Kasumi-1 (cell line): Measurements from ENCODE around the gene UBE2C.
"Not testable (repeated sequence)": the region's sequence is repeated elsewhere in the genome, so short reads cannot be mapped to it uniquely, and the experiment has no call there.

Source experiments
- DNase-seq, 2 experiments: peaks; one replicate each; lab custom pipeline; 2025; lab: John Stamatoyannopoulos, UW

The UBE2C gene

GRCh38 chr20:45797955-45798354 lies 14.5 kb upstream of the UBE2C start:
- not testable (repeated sequence) for DNase-seq

DNA sequence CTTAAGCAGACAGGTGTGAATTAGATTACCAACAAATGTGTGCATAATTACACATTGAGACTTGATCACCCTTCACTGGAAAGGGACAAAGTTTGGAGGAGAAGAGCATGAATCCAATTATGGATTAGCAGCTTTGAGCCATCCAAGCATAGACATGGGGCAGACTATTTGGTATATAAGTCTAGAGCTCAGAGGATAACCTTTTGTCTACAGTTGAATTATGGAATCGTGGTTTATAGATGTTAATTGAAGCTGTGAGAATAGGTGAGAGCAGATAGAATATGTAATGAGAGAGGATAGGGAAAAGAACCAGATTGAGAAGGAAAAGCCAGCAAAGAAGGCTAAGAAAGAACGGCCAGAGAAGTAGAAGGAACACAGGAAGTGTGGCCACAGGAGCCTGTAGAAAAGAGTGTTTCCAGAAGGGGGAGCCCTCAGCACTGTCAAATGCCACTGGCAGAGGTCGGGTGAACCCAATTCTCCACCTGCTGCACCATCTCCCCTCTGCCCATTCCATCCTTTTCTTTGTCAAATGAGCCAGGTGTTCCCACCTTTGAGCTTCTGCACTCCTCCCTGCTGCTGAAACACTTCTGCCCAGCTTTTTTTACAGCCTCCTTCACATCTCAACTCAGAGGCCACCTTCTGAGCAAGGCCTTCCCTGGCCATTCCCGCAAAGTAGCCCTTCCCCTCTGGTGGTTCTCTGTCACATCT lies 13.4 kb upstream of the UBE2C start:
- peak; percentile 68 to 84 for DNase-seq

GRCh38 chr20:45801851-45802250 lies 10.6 kb upstream of the UBE2C start:
- no peak for DNase-seq

GRCh38 chr20:45810191-45810970 lies 2.1 kb upstream of the UBE2C start:
- peak; percentile 20 to 25 for DNase-seq

DNA sequence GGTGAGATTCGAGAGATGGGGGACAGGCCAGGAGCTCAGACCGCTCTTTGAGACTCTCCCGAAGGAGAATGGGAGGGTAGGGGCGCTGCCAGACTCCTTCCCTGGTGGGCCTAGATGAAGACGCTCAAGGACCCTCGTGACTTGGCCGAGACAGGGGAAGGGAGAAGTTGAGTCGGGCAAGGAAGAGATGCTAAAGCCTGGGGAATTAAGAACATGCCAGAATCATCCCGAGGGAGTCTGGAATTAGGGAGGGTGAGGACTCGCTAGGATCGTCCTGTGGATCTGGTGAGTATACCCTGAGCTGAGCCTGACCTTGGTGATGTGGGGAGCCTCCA lies 529 bp downstream of the UBE2C start:
- DNase-seq = no peak

- DNase-seq = no peak
Measured at GRCh38 chr20:45813489-45813888, 1.0 kb downstream of the UBE2C start.

DNA sequence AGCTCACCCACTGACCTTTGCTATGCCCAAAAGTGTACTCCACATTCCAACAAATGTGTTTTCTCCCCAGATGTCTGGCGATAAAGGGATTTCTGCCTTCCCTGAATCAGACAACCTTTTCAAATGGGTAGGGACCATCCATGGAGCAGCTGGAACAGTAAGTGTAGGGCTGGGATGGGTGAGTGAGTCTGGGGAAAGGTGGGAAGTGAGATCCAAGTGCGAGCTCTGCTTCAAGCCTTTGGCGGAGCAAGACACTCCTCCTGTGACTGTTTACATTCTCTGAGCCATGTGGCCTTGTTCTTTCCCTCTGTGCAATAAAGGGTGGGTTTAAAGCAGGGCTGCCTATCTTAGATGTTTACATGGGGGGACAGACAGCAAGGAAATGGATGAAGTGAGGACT lies 1.9 kb downstream of the UBE2C start:
- DNase-seq = no peak

GRCh38 chr20:45816951-45817350 lies 4.5 kb downstream of the UBE2C start:
- DNase-seq = no peak

DNA sequence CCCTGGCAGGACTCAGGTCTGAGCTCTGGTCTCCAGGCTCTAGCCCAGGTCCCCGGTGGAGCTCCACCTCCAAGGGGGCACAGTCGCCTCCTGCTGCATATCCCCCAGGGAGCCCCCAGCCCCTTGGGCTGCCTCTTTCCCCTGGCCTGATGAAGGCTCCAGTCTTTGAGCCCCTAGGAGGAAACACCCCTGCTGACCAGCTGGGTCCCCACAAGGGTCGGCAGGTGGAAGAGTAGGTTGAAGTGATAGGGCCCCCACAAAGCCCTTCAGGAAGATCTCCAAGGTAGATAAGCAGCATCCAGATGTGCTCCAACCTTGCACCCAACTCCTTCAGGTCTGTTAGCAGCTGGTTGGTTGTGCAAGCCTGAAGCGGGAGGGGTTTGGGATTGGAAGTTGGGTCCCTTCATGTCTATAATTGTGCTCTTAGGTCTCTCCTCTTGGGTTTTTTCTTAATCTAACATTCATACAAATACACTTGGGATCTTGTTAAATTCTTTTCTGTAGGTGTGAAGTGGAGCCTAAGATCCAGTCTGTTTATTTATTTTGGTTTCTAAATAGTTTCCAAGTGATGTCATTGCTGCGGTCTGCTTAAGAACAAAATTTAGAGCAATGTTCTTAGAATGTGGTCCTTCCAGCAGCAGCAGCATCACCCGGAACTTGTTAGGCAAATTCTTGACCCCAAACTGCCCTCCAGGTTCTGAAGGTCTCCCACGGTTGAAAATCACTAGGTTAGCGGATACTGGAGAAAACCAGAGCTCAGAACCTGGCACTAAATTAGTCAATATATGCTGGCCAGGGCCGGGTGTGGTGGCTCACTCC lies 5.1 kb downstream of the UBE2C start:
- DNase-seq = no peak

- DNase-seq = no peak
Measured at GRCh38 chr20:45818239-45818638, 5.8 kb downstream of the UBE2C start.

DNA sequence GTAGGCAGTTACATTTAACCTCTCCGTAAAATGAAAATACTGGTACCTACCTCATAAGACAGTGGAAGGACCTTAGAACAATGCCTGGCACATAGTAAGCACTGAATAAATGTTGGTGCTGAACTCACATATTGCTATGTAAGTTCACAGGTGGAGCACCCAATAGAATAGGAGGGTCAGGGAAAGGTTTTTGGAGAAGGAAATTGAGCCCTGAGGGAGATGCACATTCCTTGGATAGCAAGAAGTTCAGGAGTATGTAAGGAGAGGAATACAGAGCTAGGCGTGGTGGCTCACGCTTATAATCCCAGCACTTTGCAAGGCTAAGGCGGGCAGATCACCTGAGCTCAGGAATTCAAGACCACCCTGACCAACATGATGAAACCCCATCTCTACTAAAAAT lies 7.0 kb downstream of the UBE2C start:
- no peak for DNase-seq

DNA sequence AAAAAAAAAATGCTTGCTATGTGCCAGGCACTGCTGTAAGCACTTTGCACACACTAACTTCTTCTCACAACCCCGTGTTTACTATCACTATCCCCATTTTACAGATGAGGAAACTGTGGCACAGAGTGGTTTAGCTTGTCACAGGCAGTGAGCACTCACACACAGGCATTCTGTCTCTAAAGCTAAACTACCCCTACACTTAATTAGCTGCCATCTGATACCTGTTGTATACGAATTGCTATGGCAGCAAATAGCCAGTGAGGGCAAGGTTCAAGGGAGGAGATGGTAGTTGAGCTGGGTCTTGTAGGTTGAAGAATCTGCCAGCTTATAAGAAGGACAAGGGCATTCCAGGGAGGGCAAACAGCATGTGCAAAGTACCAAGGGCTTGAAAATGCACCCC lies 9.5 kb downstream of the UBE2C start:
- no peak for DNase-seq

DNA sequence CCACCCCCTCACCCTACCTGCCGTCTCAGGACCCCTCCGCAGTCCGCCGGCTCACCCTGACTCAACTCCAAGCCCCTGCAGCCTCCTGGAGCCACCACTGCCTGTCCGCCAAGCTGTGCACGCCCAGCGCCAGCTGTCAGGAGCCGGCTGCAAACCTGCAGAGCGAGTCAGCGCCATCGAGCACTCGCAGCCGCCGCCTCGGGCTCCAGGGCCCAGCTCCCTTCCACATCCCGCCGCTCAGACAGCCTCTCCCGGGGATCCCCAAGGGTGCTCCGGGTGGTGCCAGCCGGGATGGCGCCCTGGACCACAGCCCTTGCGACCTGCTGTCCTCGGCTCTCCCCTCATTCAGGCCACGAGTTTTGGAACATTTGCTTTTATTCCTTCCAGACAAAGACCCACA lies 10.4 kb downstream of the UBE2C start:
- no peak for DNase-seq

- peak in 1 of 2 experiments; percentile 16 for DNase-seq
Measured at GRCh38 chr20:45823949-45824835, 11.7 kb downstream of the UBE2C start.

GRCh38 chr20:45826381-45827019 lies 14.1 kb downstream of the UBE2C start:
- DNase-seq = no peak

DNA sequence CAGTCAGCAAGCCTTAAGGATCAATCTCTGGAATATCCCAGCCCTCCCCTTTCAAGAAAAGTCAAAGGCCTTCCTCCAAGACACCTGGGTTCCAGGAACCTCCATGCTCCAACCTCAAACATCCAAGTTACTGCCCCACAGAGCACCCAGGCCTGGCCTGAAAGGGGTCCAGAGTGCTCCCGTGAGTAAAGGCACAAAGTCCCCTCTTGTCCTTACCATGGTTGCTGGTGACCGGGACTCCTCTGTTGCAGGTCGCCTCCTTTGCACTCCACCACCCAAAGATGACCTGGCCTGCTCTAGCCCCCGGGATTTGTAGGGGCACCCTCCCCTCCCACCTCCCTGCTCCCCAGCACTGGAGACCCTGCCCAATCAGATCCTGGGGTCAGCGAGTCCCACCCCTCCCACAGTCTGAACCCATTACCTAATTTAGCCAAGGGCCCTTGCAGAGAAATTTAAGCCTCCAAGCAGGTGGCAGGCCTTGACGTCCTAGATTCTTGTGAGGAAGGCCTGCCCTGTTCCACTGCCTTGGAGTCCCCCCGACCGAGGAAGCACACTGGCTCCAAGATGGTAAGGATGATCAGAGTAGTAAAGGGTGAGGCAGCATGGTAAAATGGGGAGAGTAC lies 14.7 kb downstream of the UBE2C start, which contains the start of gene TNNC2:
Gene TNNC2, minus strand, starts transcription at position 283 of the 623 bp plus-strand sequence. Its CDS starts 64 bp downstream, at position 219.
- no peak for DNase-seq

DNA sequence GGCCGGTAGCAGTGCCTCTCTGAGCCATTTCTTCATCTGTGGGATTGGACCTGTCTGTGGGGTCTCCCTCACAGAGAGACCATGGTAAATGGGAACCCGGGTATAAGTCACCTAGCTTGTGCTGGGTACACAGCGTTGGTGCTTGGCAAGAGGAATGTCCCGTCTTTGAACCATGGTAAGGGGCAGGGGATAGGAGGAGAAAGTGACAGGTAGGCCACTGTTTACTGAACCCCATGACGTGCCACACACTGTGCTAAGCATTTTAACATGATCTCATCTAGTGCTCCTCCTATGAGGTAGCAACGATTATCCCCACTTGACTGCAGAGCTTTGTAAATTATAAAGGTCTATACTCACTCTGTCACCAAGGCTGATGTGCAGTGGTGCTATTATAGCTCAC lies 15.3 kb downstream of the UBE2C start:
- no peak for DNase-seq

DNA sequence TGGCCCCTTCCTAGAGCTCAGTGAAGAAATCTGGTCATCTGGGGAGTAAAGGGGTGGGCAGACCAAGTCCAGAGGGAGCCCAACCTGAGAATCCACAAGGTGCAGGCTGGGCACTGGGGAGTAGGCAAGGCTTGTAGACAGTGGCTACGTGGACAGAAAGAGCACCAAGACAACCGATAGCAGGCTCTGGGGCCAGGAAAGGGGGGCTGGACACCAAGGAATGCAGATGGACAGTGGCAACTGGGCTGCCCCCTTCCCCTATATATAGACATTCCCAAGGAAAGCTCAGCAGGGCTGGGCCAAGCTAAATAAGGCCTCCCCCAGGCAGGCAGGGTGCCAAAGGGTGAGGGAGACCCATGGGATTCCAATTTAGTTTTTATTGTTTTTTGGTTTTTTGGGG lies 16.1 kb downstream of the UBE2C start:
- DNase-seq = no peak

GRCh38 chr20:45829673-45830106 lies 17.2 kb downstream of the UBE2C start:
- not testable (repeated sequence) for DNase-seq

DNA sequence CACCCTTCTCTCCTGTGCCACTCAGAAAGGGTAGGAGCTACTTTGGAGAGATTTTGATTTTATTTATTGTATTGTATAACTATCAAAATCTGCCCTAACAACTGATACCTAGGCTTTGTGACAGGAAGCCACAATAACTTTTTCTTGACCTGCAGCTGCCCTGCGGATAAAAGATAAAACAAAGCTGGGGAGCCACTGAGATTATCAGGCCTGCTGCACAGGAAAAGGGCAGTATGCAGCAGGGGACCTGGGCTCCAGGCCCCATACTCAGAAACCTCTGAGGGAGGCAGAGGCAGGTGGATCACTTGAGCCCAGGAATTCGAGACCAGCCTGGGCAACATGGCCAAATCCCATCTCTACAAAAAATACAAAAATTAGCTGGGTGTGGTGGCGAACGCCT lies 20.2 kb downstream of the UBE2C start:
- DNase-seq = no peak
